ENCODE measurements around the gene MAGI2.

Gene MAGI2

GRCh38 chr7:79453558-79454360 lies at the start of gene MAGI2:
Gene MAGI2, minus strand, starts transcription at chr7:79453667. Its CDS starts 347 bp downstream, at chr7:79453320.
- DNase-seq (ENCODE audit: low read depth in 1 of 2, low spot score in 1 of 2) = no peak

- no peak for DNase-seq (ENCODE audit: low read depth in 1 of 2, low spot score in 1 of 2)
Measured at GRCh38 chr7:79502151-79502550, 48.7 kb upstream of the MAGI2 start.

DNA sequence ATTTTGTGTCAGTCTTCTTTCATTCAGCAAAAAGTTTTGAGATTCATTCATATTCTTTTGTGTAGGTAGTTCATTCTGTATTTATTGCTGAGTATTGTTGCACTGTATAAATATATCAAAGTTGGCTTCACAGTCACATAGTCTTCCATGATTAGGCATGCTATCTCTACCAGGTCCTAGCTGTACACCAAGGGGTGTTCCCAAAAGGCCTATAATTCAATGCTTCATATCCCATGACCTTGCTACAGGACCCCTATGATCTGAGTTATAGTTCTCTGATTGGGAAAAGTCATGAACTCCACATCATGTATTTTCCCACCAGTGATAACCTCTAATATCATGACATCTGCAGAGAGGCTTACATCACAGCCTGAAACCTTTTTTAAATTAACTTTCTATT lies 47.3 kb upstream of the MAGI2 start:
- DNase-seq (ENCODE audit: low read depth in 1 of 2, low spot score in 1 of 2) = no peak

DNA sequence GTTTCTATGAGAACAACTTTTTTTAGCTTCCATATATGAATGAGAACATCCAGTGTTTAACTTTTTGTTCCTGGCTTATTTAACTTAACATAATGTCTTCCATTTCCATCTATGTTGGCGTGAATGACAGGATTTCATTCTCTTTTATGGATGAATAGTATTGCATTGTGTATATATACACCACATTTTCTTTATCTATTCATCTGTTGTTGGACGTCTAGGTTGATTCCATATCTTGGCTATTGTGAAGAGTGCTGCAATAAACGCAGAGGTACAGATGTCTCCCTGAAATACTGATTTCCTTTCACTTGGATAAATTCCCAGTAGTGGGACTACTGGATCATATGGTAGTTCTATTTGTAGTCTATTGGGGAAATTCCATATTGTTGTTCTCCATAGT lies 44.3 kb upstream of the MAGI2 start:
- DNase-seq (ENCODE audit: low read depth in 1 of 2, low spot score in 1 of 2) = no peak

- no peak for DNase-seq (ENCODE audit: low read depth in 1 of 2, low spot score in 1 of 2)
Measured at GRCh38 chr7:79495544-79496272, 42.2 kb upstream of the MAGI2 start.

DNA sequence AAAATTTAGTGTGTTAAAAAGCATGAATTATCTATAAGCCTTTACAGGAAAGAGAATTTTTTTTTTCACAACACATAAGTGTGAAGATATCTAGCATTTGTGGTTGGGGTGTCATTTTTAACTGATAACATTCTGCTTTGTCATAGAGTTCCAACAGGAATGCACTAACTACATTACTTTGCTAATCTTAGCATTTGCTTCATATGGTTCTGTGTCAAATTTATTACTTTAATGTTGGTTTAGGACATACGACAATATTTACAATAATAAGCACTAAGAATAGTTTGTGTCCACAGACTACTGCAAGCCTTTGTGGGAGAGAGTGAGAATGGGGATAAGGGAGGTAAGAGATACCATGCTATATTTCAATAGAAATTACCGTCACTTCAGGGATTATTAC lies 40.6 kb upstream of the MAGI2 start:
- no peak for DNase-seq (ENCODE audit: low read depth in 1 of 2, low spot score in 1 of 2)

GRCh38 chr7:79489371-79489770 lies 35.9 kb upstream of the MAGI2 start:
- no peak for DNase-seq (ENCODE audit: low read depth in 1 of 2, low spot score in 1 of 2)

DNA sequence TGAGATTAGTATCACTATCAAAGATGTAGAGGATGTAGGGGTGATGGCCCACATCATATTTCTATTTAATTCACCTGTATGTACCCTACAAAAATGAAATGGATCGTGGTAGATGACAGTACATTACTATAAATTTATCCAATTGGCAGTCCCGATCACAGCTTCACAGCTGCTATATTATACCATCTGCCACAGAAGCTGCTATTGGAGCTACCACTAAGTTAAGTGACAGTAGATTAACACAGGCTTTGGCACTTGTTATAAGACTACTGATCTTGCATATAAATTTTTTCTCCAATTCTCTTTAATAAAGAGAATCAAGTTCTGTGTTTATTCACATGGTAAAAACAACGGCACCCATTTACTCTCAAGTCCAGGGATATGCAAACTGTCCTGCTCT lies 24.9 kb upstream of the MAGI2 start:
- no peak for DNase-seq (ENCODE audit: low read depth in 1 of 2, low spot score in 1 of 2)

DNA sequence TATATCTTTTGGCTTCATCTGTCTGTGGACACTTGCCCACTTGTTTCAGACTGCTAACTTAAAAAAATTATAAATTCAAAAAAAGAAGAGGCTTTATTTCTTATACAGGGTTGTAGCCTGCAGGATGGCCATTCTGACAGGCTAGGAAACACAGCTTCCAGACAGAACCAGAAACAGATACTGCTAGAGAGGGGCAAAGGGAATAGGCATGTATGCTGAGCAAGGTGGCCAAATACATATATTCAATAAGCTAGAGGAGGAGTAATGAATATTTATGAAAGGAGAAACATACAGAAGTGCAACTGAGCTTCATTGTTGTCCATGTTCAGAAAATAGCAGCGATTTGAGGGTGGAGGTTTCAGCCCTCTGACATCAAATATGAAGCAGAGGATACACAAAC lies 22.0 kb upstream of the MAGI2 start:
- DNase-seq (ENCODE audit: low read depth in 1 of 2, low spot score in 1 of 2) = no peak

GRCh38 chr7:79471699-79472098 lies 18.2 kb upstream of the MAGI2 start:
- DNase-seq (ENCODE audit: low read depth in 1 of 2, low spot score in 1 of 2) = no peak

- no peak for DNase-seq (ENCODE audit: low read depth in 1 of 2, low spot score in 1 of 2)
Measured at GRCh38 chr7:79471283-79471682, 17.8 kb upstream of the MAGI2 start.

GRCh38 chr7:79465551-79465950 lies 12.1 kb upstream of the MAGI2 start:
- DNase-seq (ENCODE audit: low read depth in 1 of 2, low spot score in 1 of 2) = no peak

DNA sequence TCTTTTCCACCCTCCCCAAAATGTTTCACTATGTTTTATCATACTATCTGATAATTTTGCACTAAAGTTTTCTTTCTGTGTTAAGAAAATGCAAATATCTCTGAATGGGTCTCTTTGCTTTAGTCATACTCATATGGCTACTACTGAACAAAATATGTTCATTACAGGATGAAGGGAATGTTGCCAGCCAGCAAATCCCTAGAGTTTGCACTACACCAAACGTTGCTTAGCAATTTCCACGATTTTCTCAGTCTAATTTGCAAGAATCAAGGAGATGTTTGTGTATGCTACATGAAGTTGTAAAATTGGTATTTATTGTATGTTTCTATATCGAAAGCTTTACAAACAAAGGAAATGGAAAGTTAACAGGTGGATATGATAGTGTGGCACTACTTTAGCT lies 10.6 kb upstream of the MAGI2 start:
- DNase-seq (ENCODE audit: low read depth in 1 of 2, low spot score in 1 of 2) = no peak

GRCh38 chr7:79462390-79462789 lies 8.9 kb upstream of the MAGI2 start:
- DNase-seq (ENCODE audit: low read depth in 1 of 2, low spot score in 1 of 2) = no peak

- DNase-seq (ENCODE audit: low read depth in 1 of 2, low spot score in 1 of 2) = no peak
Measured at GRCh38 chr7:79461660-79462059, 8.2 kb upstream of the MAGI2 start.

- DNase-seq (ENCODE audit: low read depth in 1 of 2, low spot score in 1 of 2) = no peak
Measured at GRCh38 chr7:79459381-79459780, 5.9 kb upstream of the MAGI2 start.

DNA sequence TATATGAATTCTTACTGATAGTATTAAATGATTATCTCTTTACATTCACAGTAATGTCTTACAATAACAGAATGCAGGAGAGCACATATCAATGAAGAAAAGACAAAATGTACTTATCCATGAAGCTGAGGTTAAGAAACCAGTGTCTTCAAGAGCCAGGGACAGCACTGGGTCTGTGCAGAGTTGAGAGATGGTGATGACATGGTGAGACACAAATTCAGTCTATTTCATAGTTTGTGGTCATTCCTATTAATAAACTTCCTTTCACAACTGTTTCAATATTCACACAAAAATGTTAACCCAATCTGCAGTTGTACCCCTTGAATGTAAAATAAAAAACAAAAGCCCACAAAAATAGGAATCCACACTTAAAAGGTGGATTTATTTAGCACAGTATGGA lies 5.3 kb upstream of the MAGI2 start:
- DNase-seq (ENCODE audit: low read depth in 1 of 2, low spot score in 1 of 2) = no peak

DNA sequence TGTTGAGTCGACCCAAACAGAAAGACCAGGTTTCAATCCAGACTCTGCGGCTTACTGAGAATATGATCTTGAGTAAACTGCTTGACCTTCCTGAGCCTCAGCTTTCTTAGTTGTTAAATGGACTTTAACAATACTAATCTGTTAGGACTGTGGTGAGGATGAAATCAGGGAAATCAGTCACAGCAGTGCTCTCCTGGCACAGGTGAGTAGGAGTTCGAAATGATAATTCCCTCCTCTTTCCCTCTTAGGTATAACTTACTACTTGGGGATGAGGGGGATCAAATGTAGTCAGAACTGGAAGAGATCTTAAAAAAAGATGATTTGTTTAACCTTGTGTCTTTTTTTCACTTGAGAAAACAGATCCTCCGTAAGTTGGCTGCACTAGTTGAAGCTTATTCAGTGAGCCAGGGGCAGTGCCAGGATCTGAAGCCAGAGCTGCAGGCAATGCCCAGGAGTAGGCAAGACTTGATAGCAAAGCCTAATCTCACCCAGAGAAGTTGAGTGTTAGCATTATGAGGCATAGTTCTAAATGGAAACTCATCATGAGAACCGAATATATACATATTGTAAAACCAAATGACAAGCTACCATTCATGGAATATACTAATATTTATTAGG lies 1.8 kb upstream of the MAGI2 start:
- DNase-seq (ENCODE audit: low read depth in 1 of 2, low spot score in 1 of 2) = no peak

- DNase-seq (ENCODE audit: low read depth in 1 of 2, low spot score in 1 of 2) = no peak
Measured at GRCh38 chr7:79454361-79454960, 994 bp upstream of the MAGI2 start.

DNA sequence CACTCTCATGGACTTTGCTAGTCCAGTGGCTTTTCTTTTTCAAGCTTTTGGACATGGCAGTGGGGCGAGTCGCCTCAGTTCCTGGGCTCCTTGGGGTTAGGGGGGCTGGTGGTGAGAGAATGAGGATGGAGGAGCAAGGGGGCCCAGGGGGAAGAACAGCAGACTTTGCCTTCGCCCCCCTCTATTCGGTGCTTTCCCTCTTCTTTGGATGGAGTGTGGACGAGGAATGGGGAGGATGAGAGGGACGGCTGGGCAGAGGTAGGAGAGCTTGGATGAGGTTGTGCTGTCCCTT lies 255 bp downstream of the MAGI2 start:
- DNase-seq (ENCODE audit: low read depth in 1 of 2, low spot score in 1 of 2) = no peak

GRCh38 chr7:79452495-79453265 lies 787 bp downstream of the MAGI2 start:
- DNase-seq (ENCODE audit: low read depth in 1 of 2, low spot score in 1 of 2) = no peak
